ENCODE data around the gene CREB3L1.

Gene CREB3L1

DNA sequence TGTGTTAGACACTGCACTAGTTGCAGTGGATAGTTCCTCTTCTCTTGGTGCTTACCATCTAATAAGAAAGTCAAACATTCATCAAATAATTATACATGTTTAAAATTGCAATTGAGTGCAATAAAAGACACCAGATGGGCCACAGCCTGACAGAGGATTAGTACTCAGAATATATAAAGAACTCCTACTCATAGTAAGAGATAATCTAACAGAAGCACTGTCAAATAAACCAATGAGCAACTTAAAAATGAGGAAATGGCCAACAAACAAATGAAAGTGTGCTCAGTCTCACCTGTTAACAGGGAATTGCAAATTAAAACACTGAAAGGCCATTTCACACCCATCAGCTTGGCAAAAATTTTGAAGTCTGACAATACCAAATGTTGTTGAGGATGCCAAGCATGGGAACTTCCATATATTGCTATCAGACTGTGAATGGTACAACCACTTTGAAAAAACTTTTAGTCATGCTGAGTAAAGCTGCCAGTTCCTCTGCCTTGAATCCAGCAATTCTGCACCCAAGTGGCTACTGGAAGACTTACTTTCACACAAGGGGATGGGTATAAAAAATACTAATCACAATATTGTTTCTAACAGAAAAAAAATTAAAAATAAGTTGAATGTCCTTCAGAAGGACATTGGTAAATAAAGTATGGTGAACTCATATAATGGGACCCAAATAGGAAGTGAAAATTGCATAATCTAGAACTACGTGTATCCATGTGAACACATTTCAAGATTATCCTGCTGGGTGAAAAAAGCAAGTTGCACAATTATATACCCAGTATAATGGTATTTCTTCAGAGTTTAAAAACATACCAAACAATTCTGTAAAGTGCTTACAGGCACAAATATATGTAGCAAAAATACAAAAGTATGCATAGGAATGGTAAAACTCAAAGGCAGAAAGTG is 41.4 kb upstream of the CREB3L1 start:
- H3K9me2 ChIP-seq (replicated peaks; ENCODE audit: insufficient read depth, low read length), result no peaks in the 10 kb centered on the region
- no peak overlapping the region for H3K4me2 ChIP-seq (ENCODE audit: low read depth, low read length, poor library complexity, severe bottlenecking)
- no peaks in the 10 kb centered on the region for H3K9me3 ChIP-seq (ENCODE audit: insufficient read depth, low read length)
- no peak for TF ChIP-seq EZH2phosphoT487 (conservative IDR thresholded peaks at IDR 0.05; ENCODE audit: low read length)
- TF ChIP-seq, protein P1, sequence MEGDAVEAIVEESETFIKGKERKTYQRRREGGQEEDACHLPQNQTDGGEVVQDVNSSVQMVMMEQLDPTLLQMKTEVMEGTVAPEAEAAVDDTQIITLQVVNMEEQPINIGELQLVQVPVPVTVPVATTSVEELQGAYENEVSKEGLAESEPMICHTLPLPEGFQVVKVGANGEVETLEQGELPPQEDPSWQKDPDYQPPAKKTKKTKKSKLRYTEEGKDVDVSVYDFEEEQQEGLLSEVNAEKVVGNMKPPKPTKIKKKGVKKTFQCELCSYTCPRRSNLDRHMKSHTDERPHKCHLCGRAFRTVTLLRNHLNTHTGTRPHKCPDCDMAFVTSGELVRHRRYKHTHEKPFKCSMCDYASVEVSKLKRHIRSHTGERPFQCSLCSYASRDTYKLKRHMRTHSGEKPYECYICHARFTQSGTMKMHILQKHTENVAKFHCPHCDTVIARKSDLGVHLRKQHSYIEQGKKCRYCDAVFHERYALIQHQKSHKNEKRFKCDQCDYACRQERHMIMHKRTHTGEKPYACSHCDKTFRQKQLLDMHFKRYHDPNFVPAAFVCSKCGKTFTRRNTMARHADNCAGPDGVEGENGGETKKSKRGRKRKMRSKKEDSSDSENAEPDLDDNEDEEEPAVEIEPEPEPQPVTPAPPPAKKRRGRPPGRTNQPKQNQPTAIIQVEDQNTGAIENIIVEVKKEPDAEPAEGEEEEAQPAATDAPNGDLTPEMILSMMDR (IDR thresholded peaks at IDR 0.05; ENCODE audit: insufficient read depth, low read length, poor library complexity, severe bottlenecking), result no peak
- no peaks in the 10 kb centered on the region for H4K20me1 ChIP-seq (ENCODE audit: low read depth, low read length)
- H2AFZ ChIP-seq (ENCODE audit: low read depth, low read length, severe bottlenecking), result no peak overlapping the region
- no peak overlapping the region for H3K4me3 ChIP-seq (ENCODE audit: insufficient read depth, low read length, poor library complexity, severe bottlenecking)
- no peaks in the 10 kb centered on the region for H3K27me3 ChIP-seq (ENCODE audit: low read length)
- no peaks in the 10 kb centered on the region for H3K79me2 ChIP-seq (ENCODE audit: insufficient read depth, low read length)
- H3K9ac ChIP-seq (ENCODE audit: low read length), result no peak overlapping the region
- no peak overlapping the region for H3K27ac ChIP-seq (ENCODE audit: low read depth, low read length)
- H3F3A ChIP-seq (ENCODE audit: insufficient read depth), result no peaks in the 10 kb centered on the region
- no peaks in the 10 kb centered on the region for H3K36me3 ChIP-seq (ENCODE audit: low read length)

DNA sequence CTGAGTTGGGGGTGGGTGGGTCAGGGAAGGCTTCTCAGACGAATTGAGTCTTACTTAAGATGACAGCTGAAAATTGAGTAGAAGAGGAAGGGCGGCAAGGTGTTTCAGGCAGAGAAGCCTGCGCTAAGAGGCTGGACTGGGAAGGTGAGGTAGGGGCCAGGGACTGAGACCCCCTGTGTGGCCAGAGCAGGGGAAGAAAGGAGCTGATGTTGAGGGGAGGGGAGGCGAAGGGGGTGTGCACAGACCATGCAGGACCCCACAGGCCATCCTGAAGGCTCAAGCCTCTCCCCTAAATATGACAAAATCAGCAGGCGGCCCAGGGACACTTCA is 40.6 kb upstream of the CREB3L1 start:
- H3K9ac ChIP-seq (ENCODE audit: low read length), result no peak overlapping the region
- no peak overlapping the region for H2AFZ ChIP-seq (ENCODE audit: low read depth, low read length, severe bottlenecking)
- no peaks in the 10 kb centered on the region for H3K9me2 ChIP-seq (replicated peaks; ENCODE audit: insufficient read depth, low read length)
- H3K27me3 ChIP-seq (ENCODE audit: low read length), result no peaks in the 10 kb centered on the region
- no peak overlapping the region for H3K4me2 ChIP-seq (ENCODE audit: low read depth, low read length, poor library complexity, severe bottlenecking)
- no peaks in the 10 kb centered on the region for H3K9me3 ChIP-seq (ENCODE audit: insufficient read depth, low read length)
- no peaks in the 10 kb centered on the region for H4K20me1 ChIP-seq (ENCODE audit: low read depth, low read length)
- no peaks in the 10 kb centered on the region for H3F3A ChIP-seq (ENCODE audit: insufficient read depth)
- no peaks in the 10 kb centered on the region for H3K36me3 ChIP-seq (ENCODE audit: low read length)
- TF ChIP-seq EZH2phosphoT487 (conservative IDR thresholded peaks at IDR 0.05; ENCODE audit: low read length), result no peak
- TF ChIP-seq, protein P1 (IDR thresholded peaks at IDR 0.05; ENCODE audit: insufficient read depth, low read length, poor library complexity, severe bottlenecking), result no peak
- H3K4me3 ChIP-seq (ENCODE audit: insufficient read depth, low read length, poor library complexity, severe bottlenecking), result no peak overlapping the region
- H3K79me2 ChIP-seq (ENCODE audit: insufficient read depth, low read length), result no peaks in the 10 kb centered on the region
- H3K27ac ChIP-seq (ENCODE audit: low read depth, low read length), result no peak overlapping the region

DNA sequence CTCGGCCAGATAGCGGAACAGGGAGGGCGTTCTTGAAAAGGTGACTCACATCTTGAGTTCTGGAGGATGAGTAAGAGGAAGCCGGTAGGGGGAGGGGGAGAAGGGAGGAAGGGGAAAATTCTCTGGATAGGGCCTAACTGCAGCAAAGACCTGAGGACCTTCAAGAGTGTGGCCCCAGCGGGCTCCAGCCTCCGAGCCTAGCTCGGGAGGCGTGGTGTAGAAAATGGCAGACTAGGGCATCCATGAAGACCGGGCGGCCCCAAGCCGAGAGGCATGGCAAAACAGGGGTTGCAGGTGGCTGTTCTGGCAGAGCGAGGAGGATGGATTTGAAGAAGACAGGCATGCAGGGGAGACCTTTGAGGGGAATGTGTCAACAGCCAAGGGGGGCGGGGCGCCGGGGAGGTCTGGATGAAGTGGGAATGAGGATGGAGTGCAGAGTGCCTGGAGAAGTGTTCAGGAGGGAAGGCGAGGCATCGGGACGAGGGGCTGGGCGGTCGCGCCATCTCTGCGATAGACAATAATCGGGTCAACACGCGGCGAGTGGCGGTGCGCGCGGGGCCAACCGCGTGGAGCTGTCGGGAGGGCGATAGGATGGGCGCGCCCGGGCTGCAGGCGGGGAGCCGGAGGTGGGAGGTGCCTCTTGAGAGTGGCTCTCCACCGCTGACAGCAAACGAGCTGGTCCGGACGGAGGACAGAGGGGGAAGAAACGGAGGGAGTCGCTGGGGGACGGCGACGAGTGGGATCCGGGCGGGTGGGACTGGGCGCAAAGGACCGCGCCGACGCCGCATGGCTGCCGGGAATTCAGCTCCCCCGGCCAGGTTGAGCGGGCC is 40.0 kb upstream of the CREB3L1 start:
- no peaks in the 10 kb centered on the region for H4K20me1 ChIP-seq (ENCODE audit: low read depth, low read length)
- TF ChIP-seq EZH2phosphoT487 (conservative IDR thresholded peaks at IDR 0.05; ENCODE audit: low read length), result no peak
- TF ChIP-seq, protein P1 (IDR thresholded peaks at IDR 0.05; ENCODE audit: insufficient read depth, low read length, poor library complexity, severe bottlenecking), result no peak
- no peak overlapping the region for H3K27ac ChIP-seq (ENCODE audit: low read depth, low read length)
- H3K79me2 ChIP-seq (ENCODE audit: insufficient read depth, low read length), result no peaks in the 10 kb centered on the region
- no peak overlapping the region for H3K4me3 ChIP-seq (ENCODE audit: insufficient read depth, low read length, poor library complexity, severe bottlenecking)
- no peaks in the 10 kb centered on the region for H3K27me3 ChIP-seq (ENCODE audit: low read length)
- no peaks in the 10 kb centered on the region for H3K36me3 ChIP-seq (ENCODE audit: low read length)
- H3K9me2 ChIP-seq (replicated peaks; ENCODE audit: insufficient read depth, low read length), result no peaks in the 10 kb centered on the region
- no peaks in the 10 kb centered on the region for H3F3A ChIP-seq (ENCODE audit: insufficient read depth)
- H3K9ac ChIP-seq (ENCODE audit: low read length), result no peak overlapping the region
- no peak overlapping the region for H3K4me2 ChIP-seq (ENCODE audit: low read depth, low read length, poor library complexity, severe bottlenecking)
- H3K9me3 ChIP-seq (ENCODE audit: insufficient read depth, low read length), result no peaks in the 10 kb centered on the region
- no peak overlapping the region for H2AFZ ChIP-seq (ENCODE audit: low read depth, low read length, severe bottlenecking)
